ENCODE data around the gene PIGU. TPM values are rescaled to one million over a fixed set of nuclear protein-coding genes. Genes with fewer than 3 reads are reported as not detected.

The PIGU gene
- total and polyA plus RNA-seq, 4 donors: 6.4 to 10.0 (median 7.2) TPM

DNA sequence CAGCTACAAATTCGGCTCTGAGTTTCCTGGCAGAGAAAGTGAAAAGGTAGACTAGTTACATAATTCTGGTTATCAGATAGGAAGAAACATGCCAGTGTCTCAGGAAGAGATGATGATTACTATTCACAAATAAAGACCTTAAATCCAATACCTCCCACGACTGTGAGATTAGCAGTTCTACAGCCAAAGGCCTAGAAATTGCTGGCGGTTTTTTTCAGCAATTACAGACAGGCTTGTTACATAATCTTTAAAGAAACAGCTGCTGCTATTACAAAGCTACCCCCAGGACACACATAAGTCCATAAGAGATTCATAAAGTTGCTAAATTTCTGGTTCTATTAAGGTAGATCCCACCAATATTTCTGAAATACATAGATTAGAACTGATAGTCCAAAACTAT lies 40.2 kb downstream of the PIGU start:
- Histone ChIP-seq H3K9me3 (ENCODE audit: control insufficient read depth in 4 of 4, low read length in 3 of 4) (no peaks in the 10 kb centered on the region), H3K27ac (ENCODE audit: low read depth in 1 of 2, low read length in 2 of 2) (peak overlapping the region; percentile 9 to 66), H3K27me3 (ENCODE audit: control insufficient read depth in 4 of 4, insufficient read depth in 4 of 4, low read length in 3 of 4) (no peaks in the 10 kb centered on the region), H3K9ac (ENCODE audit: low read depth in 1 of 2, low read length in 2 of 2) (no peak overlapping the region), H3K4me1 (ENCODE audit: control insufficient read depth in 4 of 4, insufficient read depth in 4 of 4, low read length in 3 of 4) (peaks cover 4 to 39% (median 19%) of the 10 kb centered on the region in 4 donors), H3K36me3 (ENCODE audit: control insufficient read depth in 4 of 4, insufficient read depth in 3 of 4, low read depth in 1 of 4, low read length in 3 of 4) (no peaks in the 10 kb centered on the region), H3K4me3 (ENCODE audit: low read depth in 1 of 3, low read length in 3 of 3) (no peak overlapping the region)
- DNase-seq (ENCODE audit: low spot score): no peak
- WGBS: 16% methylated on average over 3 of the region's 3 CpGs
- TF ChIP-seq RAD21 (IDR thresholded peaks at IDR 0.05) (peak in 1 of 2 donors; percentile 7), FOXA2 (IDR thresholded peaks at IDR 0.05) (no peak)

DNA sequence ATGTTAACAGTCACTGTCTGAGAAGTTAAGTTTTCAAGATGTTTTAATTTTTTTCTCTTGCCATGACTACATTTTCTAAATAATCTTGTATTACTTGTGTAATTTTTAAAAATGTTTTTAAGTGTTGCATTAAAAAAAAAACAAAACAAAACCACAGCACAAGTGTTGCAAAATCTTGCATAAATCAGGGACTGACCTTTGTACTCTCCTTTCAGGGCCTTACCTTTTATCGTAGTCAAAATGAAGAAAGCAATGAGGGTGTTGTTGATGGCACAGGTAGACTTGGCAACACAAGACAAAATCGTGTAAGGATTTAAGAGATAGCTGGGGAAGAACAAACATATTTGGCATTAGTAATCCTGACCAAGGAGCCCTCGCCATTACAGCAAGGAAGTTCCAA lies 42.5 kb downstream of the PIGU start:
- peak overlapping the region; percentile 46 to 59 for H3K27ac ChIP-seq (ENCODE audit: low read depth in 1 of 2, low read length in 2 of 2)
- no peak for DNase-seq (ENCODE audit: low spot score)
- H3K9ac ChIP-seq (ENCODE audit: low read depth in 1 of 2, low read length in 2 of 2): no peak overlapping the region
- no peak overlapping the region for H3K4me3 ChIP-seq (ENCODE audit: low read depth in 1 of 3, low read length in 3 of 3)
- no peaks in the 10 kb centered on the region for H3K27me3 ChIP-seq (ENCODE audit: control insufficient read depth in 4 of 4, insufficient read depth in 4 of 4, low read length in 3 of 4)
- H3K36me3 ChIP-seq (ENCODE audit: control insufficient read depth in 4 of 4, insufficient read depth in 3 of 4, low read depth in 1 of 4, low read length in 3 of 4): no peaks in the 10 kb centered on the region
- no peaks in the 10 kb centered on the region for H3K9me3 ChIP-seq (ENCODE audit: control insufficient read depth in 4 of 4, low read length in 3 of 4)
- TF ChIP-seq HNF4G (IDR thresholded peaks at IDR 0.05) (peak; percentile 81), JUND (IDR thresholded peaks at IDR 0.05) (peak in 1 of 2 donors; percentile 28), RXRA (IDR thresholded peaks at IDR 0.05) (peak; percentile 21 to 34), SP1 (IDR thresholded peaks at IDR 0.05) (peak; percentile 64), FOXA1 (IDR thresholded peaks at IDR 0.05) (no peak), FOXA2 (IDR thresholded peaks at IDR 0.05) (no peak), GABPA (IDR thresholded peaks at IDR 0.05 in 1 of 2, conservative IDR thresholded peaks at IDR 0.05 in 1 of 2) (no peak), YY1 (IDR thresholded peaks at IDR 0.05) (no peak), EGR1 (IDR thresholded peaks at IDR 0.05; ENCODE audit: low read depth in 2 of 2) (no peak), TAF1 (conservative IDR thresholded peaks at IDR 0.05) (no peak), HNF4A (conservative IDR thresholded peaks at IDR 0.05) (peak; percentile 89 to 92), RAD21 (IDR thresholded peaks at IDR 0.05) (peak in 1 of 2 donors; percentile 19), NR2F2 (IDR thresholded peaks at IDR 0.05) (no peak)
- TF ChIP-seq, protein P1, sequence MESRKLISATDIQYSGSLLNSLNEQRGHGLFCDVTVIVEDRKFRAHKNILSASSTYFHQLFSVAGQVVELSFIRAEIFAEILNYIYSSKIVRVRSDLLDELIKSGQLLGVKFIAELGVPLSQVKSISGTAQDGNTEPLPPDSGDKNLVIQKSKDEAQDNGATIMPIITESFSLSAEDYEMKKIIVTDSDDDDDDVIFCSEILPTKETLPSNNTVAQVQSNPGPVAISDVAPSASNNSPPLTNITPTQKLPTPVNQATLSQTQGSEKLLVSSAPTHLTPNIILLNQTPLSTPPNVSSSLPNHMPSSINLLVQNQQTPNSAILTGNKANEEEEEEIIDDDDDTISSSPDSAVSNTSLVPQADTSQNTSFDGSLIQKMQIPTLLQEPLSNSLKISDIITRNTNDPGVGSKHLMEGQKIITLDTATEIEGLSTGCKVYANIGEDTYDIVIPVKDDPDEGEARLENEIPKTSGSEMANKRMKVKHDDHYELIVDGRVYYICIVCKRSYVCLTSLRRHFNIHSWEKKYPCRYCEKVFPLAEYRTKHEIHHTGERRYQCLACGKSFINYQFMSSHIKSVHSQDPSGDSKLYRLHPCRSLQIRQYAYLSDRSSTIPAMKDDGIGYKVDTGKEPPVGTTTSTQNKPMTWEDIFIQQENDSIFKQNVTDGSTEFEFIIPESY (IDR thresholded peaks at IDR 0.05): peak; percentile 13
- TF ChIP-seq, protein P2, sequence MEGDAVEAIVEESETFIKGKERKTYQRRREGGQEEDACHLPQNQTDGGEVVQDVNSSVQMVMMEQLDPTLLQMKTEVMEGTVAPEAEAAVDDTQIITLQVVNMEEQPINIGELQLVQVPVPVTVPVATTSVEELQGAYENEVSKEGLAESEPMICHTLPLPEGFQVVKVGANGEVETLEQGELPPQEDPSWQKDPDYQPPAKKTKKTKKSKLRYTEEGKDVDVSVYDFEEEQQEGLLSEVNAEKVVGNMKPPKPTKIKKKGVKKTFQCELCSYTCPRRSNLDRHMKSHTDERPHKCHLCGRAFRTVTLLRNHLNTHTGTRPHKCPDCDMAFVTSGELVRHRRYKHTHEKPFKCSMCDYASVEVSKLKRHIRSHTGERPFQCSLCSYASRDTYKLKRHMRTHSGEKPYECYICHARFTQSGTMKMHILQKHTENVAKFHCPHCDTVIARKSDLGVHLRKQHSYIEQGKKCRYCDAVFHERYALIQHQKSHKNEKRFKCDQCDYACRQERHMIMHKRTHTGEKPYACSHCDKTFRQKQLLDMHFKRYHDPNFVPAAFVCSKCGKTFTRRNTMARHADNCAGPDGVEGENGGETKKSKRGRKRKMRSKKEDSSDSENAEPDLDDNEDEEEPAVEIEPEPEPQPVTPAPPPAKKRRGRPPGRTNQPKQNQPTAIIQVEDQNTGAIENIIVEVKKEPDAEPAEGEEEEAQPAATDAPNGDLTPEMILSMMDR (IDR thresholded peaks at IDR 0.05; ENCODE audit: low read depth, low read length, missing input control): no peak
- TF ChIP-seq, protein P3, sequence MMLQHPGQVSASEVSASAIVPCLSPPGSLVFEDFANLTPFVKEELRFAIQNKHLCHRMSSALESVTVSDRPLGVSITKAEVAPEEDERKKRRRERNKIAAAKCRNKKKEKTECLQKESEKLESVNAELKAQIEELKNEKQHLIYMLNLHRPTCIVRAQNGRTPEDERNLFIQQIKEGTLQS (IDR thresholded peaks at IDR 0.05): no peak
- TF ChIP-seq, protein P4, sequence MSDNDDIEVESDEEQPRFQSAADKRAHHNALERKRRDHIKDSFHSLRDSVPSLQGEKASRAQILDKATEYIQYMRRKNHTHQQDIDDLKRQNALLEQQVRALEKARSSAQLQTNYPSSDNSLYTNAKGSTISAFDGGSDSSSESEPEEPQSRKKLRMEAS (IDR thresholded peaks at IDR 0.05): no peak
- TF ChIP-seq, protein P5, sequence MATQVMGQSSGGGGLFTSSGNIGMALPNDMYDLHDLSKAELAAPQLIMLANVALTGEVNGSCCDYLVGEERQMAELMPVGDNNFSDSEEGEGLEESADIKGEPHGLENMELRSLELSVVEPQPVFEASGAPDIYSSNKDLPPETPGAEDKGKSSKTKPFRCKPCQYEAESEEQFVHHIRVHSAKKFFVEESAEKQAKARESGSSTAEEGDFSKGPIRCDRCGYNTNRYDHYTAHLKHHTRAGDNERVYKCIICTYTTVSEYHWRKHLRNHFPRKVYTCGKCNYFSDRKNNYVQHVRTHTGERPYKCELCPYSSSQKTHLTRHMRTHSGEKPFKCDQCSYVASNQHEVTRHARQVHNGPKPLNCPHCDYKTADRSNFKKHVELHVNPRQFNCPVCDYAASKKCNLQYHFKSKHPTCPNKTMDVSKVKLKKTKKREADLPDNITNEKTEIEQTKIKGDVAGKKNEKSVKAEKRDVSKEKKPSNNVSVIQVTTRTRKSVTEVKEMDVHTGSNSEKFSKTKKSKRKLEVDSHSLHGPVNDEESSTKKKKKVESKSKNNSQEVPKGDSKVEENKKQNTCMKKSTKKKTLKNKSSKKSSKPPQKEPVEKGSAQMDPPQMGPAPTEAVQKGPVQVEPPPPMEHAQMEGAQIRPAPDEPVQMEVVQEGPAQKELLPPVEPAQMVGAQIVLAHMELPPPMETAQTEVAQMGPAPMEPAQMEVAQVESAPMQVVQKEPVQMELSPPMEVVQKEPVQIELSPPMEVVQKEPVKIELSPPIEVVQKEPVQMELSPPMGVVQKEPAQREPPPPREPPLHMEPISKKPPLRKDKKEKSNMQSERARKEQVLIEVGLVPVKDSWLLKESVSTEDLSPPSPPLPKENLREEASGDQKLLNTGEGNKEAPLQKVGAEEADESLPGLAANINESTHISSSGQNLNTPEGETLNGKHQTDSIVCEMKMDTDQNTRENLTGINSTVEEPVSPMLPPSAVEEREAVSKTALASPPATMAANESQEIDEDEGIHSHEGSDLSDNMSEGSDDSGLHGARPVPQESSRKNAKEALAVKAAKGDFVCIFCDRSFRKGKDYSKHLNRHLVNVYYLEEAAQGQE (IDR thresholded peaks at IDR 0.05): no peak
- 35% methylated on average over 3 of the region's 3 CpGs for WGBS
- H3K4me1 ChIP-seq (ENCODE audit: control insufficient read depth in 4 of 4, insufficient read depth in 4 of 4, low read length in 3 of 4): peaks cover 4 to 39% (median 19%) of the 10 kb centered on the region in 4 donors
